NCI-H1048 (cell line): Measurements from ENCODE around the gene NDUFB6.

Experiments
- DNase-seq: peaks from one replicate; lab custom pipeline; 2025; lab: John Stamatoyannopoulos, UW

The NDUFB6 gene

GRCh38 chr9:32518276-32518675 lies 54.7 kb downstream of the NDUFB6 start:
- no peak for DNase-seq

- no peak for DNase-seq
These were observed 56.7 kb downstream of the NDUFB6 start for GRCh38 chr9:32516241-32516640.

GRCh38 chr9:32508728-32509127 lies 64.2 kb downstream of the NDUFB6 start:
- DNase-seq: no peak

DNA sequence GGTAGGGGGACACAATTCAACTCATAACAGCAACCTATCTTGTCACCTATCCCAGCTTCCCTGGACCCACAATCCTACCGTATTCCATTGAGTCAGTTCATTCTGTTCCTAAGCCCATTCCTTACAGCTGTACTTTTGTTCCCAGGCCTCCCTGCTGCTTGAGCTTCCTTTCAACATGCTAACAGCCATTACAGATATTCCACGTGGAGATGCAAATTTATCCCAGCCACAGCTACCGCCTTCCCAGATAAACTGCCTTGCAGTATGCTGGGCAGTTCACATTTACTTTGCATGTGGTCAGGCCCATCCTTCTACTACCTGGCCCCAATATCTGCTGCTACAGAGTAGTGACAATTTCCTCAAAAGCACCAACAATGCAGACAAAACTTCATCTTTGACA lies 70.0 kb downstream of the NDUFB6 start:
- no peak for DNase-seq
